Measurements from ENCODE around the gene RNF220.

GRCh38 chr1:44634606-44635189, 229.6 kb downstream of the RNF220 start:
- TF ChIP-seq, protein P1, sequence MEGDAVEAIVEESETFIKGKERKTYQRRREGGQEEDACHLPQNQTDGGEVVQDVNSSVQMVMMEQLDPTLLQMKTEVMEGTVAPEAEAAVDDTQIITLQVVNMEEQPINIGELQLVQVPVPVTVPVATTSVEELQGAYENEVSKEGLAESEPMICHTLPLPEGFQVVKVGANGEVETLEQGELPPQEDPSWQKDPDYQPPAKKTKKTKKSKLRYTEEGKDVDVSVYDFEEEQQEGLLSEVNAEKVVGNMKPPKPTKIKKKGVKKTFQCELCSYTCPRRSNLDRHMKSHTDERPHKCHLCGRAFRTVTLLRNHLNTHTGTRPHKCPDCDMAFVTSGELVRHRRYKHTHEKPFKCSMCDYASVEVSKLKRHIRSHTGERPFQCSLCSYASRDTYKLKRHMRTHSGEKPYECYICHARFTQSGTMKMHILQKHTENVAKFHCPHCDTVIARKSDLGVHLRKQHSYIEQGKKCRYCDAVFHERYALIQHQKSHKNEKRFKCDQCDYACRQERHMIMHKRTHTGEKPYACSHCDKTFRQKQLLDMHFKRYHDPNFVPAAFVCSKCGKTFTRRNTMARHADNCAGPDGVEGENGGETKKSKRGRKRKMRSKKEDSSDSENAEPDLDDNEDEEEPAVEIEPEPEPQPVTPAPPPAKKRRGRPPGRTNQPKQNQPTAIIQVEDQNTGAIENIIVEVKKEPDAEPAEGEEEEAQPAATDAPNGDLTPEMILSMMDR (IDR thresholded peaks at IDR 0.05): no peak
- TF ChIP-seq POLR2A (IDR thresholded peaks at IDR 0.05) (no peak), POLR2AphosphoS5 (IDR thresholded peaks at IDR 0.05) (no peak)
